ENCODE measurements around the gene SLC12A9.

The SLC12A9 gene

GRCh38 chr7:100867040-100867775 is 14.7 kb downstream of the SLC12A9 start, which contains the start of gene TRIP6:
Gene TRIP6, plus strand, starts transcription at chr7:100867387. Its CDS starts 111 bp downstream, at chr7:100867498.
- peak; percentile 93 to 95 for DNase-seq (ENCODE audit: low read depth in 2 of 2)
- TF ChIP-seq CTCF (IDR thresholded peaks at IDR 0.05; ENCODE audit: low read depth, low read length), result no peak
- peak within 1 kb of the TSS; percentile 96 to 97 for H3K4me3 ChIP-seq (replicated peaks in 1 of 2; ENCODE audit: low read depth in 2 of 2, low read length in 2 of 2)

- H3K4me3 ChIP-seq (replicated peaks in 1 of 2; ENCODE audit: low read depth in 2 of 2, low read length in 2 of 2), result peak overlapping the region; percentile 96 to 97
- TF ChIP-seq CTCF (IDR thresholded peaks at IDR 0.05; ENCODE audit: low read depth, low read length), result no peak
- no peak for DNase-seq (ENCODE audit: low read depth in 2 of 2)
These were observed 15.4 kb downstream of the SLC12A9 start for GRCh38 chr7:100867776-100868485.

- peak overlapping the region; percentile 89 to 95 for H3K4me3 ChIP-seq (replicated peaks in 1 of 2; ENCODE audit: low read depth in 2 of 2, low read length in 2 of 2)
- no peak for DNase-seq (ENCODE audit: low read depth in 2 of 2)
- no peak for TF ChIP-seq CTCF (IDR thresholded peaks at IDR 0.05; ENCODE audit: low read depth, low read length)
These were observed 21.2 kb downstream of the SLC12A9 start for GRCh38 chr7:100873599-100874299.

GRCh38 chr7:100874300-100874576 is 21.7 kb downstream of the SLC12A9 start:
- no peak for DNase-seq (ENCODE audit: low read depth in 2 of 2)
- peak overlapping the region; percentile 89 to 95 for H3K4me3 ChIP-seq (replicated peaks in 1 of 2; ENCODE audit: low read depth in 2 of 2, low read length in 2 of 2)
- no peak for TF ChIP-seq CTCF (IDR thresholded peaks at IDR 0.05; ENCODE audit: low read depth, low read length)

GRCh38 chr7:100874577-100875355 is 22.3 kb downstream of the SLC12A9 start, which contains the start of gene SRRT:
Gene SRRT, plus strand, starts transcription at chr7:100875103. Its CDS starts 488 bp downstream, at chr7:100875591.
- TF ChIP-seq CTCF (IDR thresholded peaks at IDR 0.05; ENCODE audit: low read depth, low read length), result peak; percentile 44
- DNase-seq (ENCODE audit: low read depth in 2 of 2), result peak; percentile 99
- H3K4me3 ChIP-seq (replicated peaks in 1 of 2; ENCODE audit: low read depth in 2 of 2, low read length in 2 of 2), result peak within 1 kb of the TSS; percentile 89 to 95

GRCh38 chr7:100875356-100875751 is 22.8 kb downstream of the SLC12A9 start:
- peak overlapping the region; percentile 89 to 95 for H3K4me3 ChIP-seq (replicated peaks in 1 of 2; ENCODE audit: low read depth in 2 of 2, low read length in 2 of 2)
- TF ChIP-seq CTCF (IDR thresholded peaks at IDR 0.05; ENCODE audit: low read depth, low read length), result no peak
- DNase-seq (ENCODE audit: low read depth in 2 of 2), result no peak
